ENCODE measurements around the gene NUSAP1.
A peak's percentile ranks its signal among the peaks of the same experiment; 100 is the strongest.
"Not testable (repeated sequence)": the region's sequence is repeated elsewhere in the genome, so short reads cannot be mapped to it uniquely, and the experiment has no call there.

NUSAP1 gene

GRCh38 chr15:41416128-41416741 lies 83.6 kb downstream of the NUSAP1 start:
- no peak for DNase-seq

DNA sequence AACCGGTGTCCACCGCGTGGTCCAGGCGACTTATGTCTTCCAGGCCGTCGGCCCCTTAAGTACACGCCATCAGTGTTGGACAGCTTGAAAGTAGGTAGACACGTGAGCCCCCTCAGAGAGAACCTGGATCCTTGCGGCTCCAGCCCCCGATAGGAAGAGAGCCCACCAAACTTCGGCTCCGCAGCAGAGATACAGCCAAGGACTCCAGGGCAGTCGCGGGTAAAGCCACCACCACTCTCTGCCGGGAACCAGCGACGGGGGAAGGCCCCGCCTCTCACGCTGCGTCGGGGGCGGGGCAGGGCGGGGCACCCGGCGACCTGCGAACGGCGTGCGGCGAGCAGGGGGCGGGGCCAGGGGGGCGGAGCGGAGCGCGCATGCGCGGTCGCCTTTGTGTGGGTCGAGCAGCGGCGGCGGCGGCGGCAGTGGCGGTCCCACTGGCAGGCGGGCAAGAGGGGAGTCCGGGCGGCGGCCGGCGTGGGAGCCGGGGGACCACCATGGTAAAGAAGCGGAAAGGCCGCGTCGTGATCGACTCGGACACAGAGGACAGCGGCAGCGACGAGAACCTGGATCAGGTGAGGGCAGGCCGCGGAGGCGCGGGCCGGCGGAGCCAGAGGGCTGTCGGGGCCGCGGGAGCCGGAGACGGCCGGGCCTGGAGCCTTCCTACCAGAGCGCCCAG lies 84.2 kb downstream of the NUSAP1 start, which contains the start of gene RTF1:
RTF1 (plus strand) TSS at position 354 of the 676 bp plus-strand sequence; CDS start at position 375, 21 bp downstream.
- peak; percentile 100 for DNase-seq

- no peak for DNase-seq
These were observed 84.9 kb downstream of the NUSAP1 start for GRCh38 chr15:41417418-41418195.

DNA sequence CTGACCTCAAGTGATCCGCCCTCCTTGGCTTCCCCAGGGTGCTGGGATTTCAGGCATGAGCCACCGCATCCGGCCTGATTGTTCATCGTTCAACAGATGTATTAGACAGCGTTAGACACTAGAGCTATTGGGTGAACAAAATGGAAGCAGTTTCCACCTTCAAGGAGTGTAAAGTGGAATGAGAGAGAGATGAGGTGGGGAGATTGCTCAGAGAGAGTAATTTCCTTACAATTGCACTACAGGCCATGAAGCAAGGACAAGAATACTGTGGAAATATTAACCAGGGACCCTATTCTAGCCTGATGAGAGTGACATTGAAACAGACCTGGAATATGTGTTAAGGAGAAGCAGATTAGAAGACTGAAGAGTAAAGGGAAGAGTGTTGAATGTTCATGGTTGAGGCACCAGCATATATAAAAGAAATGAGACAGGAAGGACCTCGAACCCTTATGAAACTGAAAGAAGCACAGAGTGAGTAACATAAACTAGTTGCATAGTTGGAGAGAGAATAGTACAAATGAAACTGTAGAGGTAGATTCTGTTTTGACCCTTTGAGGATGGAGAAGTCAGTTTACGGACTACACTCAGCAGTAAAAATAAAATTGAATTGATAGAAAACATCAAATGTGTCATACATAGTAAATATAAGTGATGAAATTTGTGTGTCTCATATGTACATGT lies 91.4 kb downstream of the NUSAP1 start:
- DNase-seq: no peak

GRCh38 chr15:41424809-41425208 lies 92.1 kb downstream of the NUSAP1 start:
- DNase-seq: no peak

DNA sequence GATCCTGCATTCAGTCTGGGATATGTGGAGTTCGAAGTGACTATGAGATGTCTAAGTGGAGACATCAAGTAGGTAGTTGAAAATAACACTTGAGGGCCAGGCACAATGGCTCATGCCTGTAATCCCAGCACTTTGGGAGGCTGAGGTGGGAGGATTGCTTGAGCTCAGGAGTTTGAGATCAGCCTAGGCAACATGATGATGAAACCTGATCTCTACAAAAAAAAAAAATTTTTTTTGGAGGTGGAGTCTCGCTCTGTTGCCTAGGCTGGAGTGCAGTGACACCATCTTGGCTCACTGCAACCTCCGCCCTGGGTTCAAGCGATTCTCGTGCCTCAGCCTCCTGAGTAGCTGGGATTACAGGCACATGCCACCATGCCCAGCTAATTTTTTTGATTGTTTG lies 93.2 kb downstream of the NUSAP1 start:
- not testable (repeated sequence) for DNase-seq

DNA sequence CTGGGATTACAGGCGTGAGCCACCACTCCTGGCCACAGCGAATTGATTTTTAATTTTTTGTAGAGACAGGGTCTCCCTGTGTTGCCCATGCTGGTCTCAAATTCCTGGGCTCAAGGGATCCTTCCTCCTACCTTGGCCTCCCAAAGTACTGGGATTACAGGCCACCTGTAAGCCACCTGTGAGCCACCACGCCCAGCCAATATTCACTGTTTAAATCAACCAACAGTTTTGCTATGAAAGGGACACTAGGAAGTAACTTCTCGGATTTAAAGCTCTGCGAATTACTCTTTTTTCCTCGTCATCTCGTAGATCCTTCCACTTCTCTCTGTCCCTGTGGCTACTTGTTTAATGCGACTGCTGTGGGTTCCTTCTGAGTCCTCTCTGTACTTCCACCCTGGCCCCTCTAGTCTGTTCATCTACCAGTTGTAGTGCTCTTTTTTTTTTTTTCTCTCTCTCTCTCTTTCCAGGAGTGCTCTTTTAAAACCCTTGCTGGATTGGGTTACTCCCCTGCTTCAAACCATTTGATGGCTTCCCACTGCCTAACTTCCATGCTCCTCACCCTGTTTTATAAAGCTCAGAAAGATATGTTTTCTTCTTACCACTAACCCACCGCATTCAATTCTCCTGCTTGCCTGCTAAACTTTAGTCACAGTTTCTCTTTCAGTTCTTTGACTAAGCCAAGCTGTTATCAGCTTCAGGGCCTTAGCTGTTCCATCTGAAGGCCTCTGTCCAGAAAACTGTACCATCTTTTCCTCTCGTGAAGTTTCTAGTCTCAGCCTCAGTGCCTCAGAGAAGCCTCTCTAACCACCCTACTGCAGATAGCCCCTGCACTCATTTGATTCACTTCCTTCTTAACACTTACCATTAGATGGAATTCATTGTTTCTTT lies 96.6 kb downstream of the NUSAP1 start:
- no peak for DNase-seq
